Measurements from ENCODE around the gene GDF7. TPM values are rescaled to one million over a fixed set of nuclear protein-coding genes. Genes with fewer than 3 reads are reported as not detected.

The GDF7 gene
- total RNA-seq, 1 donor from 2014 or later = not detected

- DNase-seq (ENCODE audit: low read depth) = no peak
These were observed 39.1 kb upstream of the GDF7 start for GRCh38 chr2:20627712-20628380.

DNA sequence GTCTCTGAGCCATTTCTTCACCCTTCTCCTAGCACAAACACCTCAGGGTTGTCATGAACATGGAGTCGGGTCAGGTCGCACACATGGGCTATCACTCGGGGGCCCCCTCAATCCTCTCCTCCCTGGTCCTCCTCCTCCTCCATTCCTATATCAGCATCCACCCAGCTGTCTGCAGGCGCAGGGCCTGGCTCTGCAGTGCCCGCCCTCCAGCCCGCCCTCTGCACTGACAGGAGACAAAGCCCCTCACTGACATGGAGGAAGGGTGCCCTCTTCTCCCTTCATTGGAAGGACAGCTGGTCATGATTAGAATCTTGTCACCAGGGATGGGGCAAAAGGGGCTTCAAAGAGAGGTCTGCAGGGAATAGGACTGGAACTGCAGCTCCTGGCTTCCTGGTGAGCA, 37.8 kb upstream of the GDF7 start:
- DNase-seq (ENCODE audit: low read depth) = no peak

- no peak for DNase-seq (ENCODE audit: low read depth)
These were observed 37.3 kb upstream of the GDF7 start for GRCh38 chr2:20629581-20630171.

GRCh38 chr2:20630967-20631366, 36.0 kb upstream of the GDF7 start:
- no peak for DNase-seq (ENCODE audit: low read depth)

GRCh38 chr2:20631617-20632307, 35.2 kb upstream of the GDF7 start:
- DNase-seq (ENCODE audit: low read depth) = no peak

GRCh38 chr2:20632446-20632990, 34.4 kb upstream of the GDF7 start:
- no peak for DNase-seq (ENCODE audit: low read depth)

GRCh38 chr2:20633001-20633400, 33.9 kb upstream of the GDF7 start:
- DNase-seq (ENCODE audit: low read depth) = no peak

DNA sequence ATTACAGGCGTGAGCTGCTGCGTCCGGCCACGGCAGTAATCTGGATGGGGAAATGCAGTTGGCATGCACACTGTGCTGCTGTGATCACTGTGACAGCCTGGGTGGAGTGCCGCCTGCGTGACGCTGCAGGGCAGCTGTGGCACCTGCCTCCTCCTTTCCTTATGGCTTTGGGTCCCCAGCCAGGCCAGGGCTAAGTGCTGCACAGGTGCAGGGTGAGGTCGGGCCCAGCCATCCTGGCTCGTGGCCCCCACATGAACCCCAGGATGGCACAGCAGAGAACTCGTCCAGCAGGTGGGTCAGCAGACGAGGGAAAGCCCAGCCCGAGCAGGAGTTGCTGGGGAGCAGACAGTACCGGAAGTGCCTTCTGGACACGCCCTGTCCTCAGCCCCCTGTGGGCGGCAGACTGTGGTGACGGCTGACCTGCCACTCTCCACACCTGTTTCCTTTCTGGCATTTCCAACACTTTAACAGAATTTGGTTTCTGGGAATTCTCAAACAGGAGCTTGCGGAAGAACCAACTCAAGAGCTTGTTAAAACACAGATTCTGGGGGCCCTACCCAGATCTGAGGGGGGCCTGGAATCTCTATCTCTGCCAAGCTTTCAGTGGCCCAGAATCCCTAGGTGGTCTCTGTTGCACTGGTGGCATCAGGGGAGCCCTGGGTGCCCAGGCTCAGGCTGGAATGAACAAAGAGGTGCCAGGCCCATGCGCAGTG, 33.0 kb upstream of the GDF7 start:
- peak; percentile 58 for DNase-seq (ENCODE audit: low read depth)

DNA sequence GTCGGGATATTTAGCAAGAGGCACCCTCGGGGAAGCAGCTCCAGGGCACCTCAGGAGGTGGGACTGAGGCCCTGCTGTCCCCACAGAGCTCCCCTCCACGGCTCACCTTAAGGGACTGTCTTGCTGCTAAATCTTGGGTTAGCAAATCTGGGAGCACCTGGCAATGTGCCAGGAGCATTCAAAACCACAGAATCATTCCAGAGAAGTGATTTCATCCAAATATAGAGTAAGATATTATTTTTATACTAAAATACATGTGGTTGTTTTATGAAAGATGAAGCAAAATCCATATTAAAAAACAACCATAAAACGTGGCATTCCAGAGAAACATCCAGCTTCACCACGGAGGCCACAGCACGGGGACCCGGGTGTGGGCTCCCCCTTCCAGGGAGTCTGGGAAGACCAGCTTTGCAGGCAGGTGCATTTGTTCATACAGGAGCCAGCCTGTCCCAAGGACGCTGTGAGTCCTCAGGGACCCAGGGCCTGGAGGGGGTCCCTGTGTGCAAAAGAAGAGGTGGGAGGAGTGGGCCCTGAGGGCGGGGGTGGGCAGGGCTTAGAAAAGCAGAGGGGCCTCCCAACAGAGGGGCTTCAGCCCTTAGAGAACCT, 32.3 kb upstream of the GDF7 start:
- DNase-seq (ENCODE audit: low read depth) = peak; percentile 72

- no peak for DNase-seq (ENCODE audit: low read depth)
These were observed 31.8 kb upstream of the GDF7 start for GRCh38 chr2:20635113-20635510.

DNA sequence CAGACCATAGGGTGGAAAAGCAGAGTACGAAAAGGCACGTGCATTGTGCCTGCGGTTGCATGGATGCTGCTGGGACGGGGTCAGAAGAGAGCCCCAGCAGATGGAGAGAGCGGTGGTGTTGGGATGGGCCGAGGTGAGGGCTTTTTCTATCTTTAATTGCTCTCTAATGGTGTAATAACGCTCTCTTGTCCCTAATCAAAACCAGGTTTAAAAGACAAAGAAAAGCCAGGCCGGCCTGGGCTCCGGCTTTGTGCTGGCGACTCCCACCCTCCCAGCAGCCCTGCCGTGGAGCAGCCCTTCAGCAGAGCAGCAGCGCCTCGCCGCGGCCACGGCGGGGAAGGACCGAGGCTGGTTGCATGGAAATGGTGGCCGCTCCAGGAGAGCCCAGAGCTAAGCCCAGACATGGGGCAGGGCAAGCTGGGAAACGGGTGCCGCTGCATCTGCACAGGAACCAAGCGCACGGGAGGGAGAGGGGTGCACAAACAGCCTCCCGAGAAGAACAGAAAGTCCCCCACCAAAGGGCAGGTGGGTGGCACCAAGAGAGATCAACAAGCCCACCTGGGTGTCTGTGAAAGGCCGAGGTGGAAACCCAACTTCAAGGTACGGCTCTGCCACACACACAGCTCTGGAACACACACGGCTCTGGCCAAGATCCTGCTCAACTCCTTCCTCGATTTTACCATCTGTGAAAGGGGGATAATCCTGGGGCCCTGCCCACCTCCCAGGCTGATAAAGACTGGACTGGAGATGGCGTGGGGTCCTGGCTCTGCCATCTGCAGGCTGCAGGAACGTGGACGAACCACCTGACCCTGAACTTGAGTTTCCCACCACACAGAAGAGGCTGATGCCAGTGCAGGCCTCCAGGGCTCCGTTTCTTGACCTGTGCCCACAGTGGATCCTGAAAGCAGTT, 31.0 kb upstream of the GDF7 start:
- DNase-seq (ENCODE audit: low read depth) = peak; percentile 76

GRCh38 chr2:20637147-20637546, 29.8 kb upstream of the GDF7 start:
- no peak for DNase-seq (ENCODE audit: low read depth)

- no peak for DNase-seq (ENCODE audit: low read depth)
These were observed 28.9 kb upstream of the GDF7 start for GRCh38 chr2:20638014-20638413.

GRCh38 chr2:20638646-20639430, 28.1 kb upstream of the GDF7 start:
- DNase-seq (ENCODE audit: low read depth) = no peak

DNA sequence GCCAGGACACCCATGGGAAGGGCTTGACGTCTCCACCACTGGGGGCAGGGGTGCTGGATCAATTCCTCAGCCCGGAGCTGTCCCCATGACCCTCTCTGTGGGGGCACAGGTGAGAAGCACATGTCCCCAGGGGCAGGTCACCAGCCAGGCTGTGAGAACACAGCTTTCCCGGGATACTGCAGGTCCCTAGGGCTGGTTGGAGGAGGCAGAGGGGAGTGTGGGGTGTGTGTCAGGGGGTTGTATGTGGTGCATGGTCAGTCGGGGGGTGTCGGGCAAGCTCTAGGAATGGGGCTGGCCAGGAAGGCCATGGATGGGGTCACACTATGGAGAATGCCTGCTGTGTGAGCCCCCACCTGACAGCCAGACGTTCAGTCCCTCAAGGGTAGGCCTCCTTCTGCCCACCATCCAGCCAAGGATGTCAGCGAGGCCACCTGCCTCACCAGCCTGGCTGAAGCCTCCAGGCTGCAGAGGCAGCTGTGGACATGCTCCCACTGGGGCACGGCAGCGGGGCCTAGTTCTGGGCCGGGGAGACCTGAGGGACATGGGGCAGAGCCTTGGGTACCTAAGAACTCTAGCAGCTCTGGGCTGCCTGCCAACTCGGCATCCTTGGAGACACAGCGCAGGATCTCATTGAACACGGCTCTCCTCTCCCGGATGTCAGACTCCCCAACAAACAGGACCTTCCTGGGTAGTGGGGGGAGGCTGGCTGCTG, 26.4 kb upstream of the GDF7 start:
- DNase-seq (ENCODE audit: low read depth) = no peak

- DNase-seq (ENCODE audit: low read depth) = no peak
These were observed 25.6 kb upstream of the GDF7 start for GRCh38 chr2:20641123-20641985.

- DNase-seq (ENCODE audit: low read depth) = peak; percentile 73
These were observed 24.6 kb upstream of the GDF7 start for GRCh38 chr2:20642055-20642971.

Data from myocyte (in vitro differentiated cells).